ENCODE results near the gene TFB2M.
A peak's percentile ranks its signal among the peaks of the same experiment; 100 is the strongest.

TFB2M gene

GRCh38 chr1:246549665-246550064 is 16.4 kb downstream of the TFB2M start:
- no peak overlapping the region for H3K4me3 Mint-ChIP-seq
- no peaks in the 10 kb centered on the region for H3K4me1 Mint-ChIP-seq (ENCODE audit: low read depth)
- no peak overlapping the region for H3K27ac Mint-ChIP-seq
- no peaks in the 10 kb centered on the region for H3K9me3 Mint-ChIP-seq
- H3K36me3 Mint-ChIP-seq (ENCODE audit: low read depth): peaks cover 45% of the 10 kb centered on the region
- H3K27me3 Mint-ChIP-seq: no peaks in the 10 kb centered on the region

DNA sequence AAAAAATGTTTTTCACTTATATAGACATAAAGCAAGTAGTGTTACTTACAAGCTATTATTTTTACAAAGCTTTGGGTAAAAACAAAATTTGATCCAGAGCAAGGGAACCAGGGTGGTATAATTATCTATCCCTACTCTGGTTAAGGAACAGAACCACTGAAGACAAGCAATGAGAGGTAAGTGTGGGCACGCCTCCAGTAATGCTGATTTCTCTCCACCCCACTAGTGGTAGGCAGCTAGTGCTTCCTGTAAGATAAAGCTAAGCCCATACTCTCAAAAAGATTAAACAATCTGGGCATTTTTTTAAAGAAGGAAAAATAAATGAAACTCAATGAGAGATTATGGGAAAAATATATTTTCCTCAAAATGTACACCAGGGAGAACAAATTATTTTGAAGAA is 22.1 kb downstream of the TFB2M start:
- Mint-ChIP-seq H3K9me3 (no peaks in the 10 kb centered on the region), H3K27me3 (no peaks in the 10 kb centered on the region), H3K4me3 (no peak overlapping the region), H3K4me1 (ENCODE audit: low read depth) (no peaks in the 10 kb centered on the region), H3K36me3 (ENCODE audit: low read depth) (peaks cover 39% of the 10 kb centered on the region), H3K27ac (no peak overlapping the region)

DNA sequence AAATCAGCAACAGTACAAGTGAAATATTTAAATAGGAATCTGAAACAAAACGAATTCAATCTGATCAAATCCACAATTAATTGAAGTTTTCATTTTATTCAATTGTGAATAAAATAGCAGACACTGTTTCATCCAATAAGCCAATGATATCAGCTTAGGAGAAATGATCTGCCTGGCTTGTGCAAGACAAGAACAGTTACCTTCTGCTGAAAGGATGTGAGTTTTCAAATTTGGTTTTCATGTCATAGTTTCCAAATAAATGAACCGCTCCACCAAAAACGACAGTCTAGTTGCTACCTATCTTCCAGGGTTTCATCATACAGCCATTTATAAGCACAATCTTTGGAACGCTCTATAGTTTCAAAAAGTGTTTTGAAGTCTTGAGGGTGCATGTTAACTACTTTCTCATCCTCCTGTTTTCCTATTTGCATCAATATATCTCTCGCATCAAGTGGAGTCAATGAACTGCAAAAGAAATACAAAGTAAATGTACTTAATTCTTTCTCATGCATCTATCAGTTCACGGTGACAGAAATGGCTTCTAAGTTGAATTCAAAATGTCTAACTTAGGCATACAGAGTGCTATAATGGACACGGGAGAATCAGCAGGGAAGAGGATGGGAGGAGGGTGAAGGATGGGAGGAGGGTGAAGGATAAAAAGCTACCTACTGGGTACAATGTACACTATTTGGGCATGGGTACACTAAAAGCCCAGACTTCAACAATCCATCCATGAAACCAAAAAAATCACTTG is 25.1 kb downstream of the TFB2M start:
- Mint-ChIP-seq H3K4me1 (ENCODE audit: low read depth) (no peaks in the 10 kb centered on the region), H3K27me3 (no peaks in the 10 kb centered on the region), H3K9me3 (no peaks in the 10 kb centered on the region), H3K36me3 (ENCODE audit: low read depth) (peaks cover 33% of the 10 kb centered on the region), H3K27ac (no peak overlapping the region), H3K4me3 (no peak overlapping the region)

DNA sequence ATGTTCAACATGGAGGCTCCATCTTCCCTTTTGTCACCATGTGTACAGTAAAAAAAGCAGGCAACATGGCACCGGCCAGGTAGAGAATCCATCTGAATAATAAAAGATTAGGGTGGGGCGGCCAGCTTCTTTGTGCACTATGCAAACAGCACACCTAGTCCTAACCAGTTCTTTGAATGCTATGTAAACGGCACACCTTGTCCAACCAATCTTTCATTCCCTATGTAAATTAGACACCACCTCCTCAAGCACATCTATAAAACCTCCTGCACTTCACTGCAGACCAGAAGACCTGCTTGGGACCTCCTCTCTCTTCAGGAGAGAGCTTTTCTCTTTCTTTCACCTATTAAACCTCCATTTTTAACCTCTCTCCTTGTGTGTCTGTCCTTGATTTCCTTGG is 28.2 kb downstream of the TFB2M start:
- Mint-ChIP-seq H3K36me3 (ENCODE audit: low read depth) (peaks cover 20% of the 10 kb centered on the region), H3K9me3 (no peaks in the 10 kb centered on the region), H3K27me3 (no peaks in the 10 kb centered on the region), H3K27ac (no peak overlapping the region), H3K4me3 (no peak overlapping the region), H3K4me1 (ENCODE audit: low read depth) (no peaks in the 10 kb centered on the region)

- H3K36me3 Mint-ChIP-seq (ENCODE audit: low read depth): peaks cover 20% of the 10 kb centered on the region
- H3K9me3 Mint-ChIP-seq: no peaks in the 10 kb centered on the region
- no peak overlapping the region for H3K27ac Mint-ChIP-seq
- H3K4me3 Mint-ChIP-seq: no peak overlapping the region
- no peaks in the 10 kb centered on the region for H3K4me1 Mint-ChIP-seq (ENCODE audit: low read depth)
- no peaks in the 10 kb centered on the region for H3K27me3 Mint-ChIP-seq
These were observed 28.6 kb downstream of the TFB2M start for GRCh38 chr1:246537441-246537840.

DNA sequence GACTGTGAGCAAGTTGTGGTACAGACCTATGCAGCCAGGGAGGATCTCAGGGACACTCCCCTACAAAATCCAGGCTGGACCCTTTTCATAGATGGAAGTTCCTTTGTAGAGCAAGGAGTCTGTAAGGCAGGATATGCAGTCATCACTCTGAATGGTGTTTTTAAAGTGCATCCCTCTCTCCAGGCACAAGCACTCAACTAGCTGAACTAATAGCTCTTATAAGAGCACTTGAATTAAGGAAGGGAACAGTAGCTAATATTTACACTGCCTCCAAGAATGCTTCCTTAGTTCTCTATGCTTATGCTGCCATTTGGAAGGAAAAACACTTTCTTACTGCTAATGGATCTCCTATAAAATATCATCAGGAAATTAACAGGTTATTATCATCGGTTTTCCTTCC is 31.9 kb downstream of the TFB2M start:
- Mint-ChIP-seq H3K27ac (no peak overlapping the region), H3K4me1 (ENCODE audit: low read depth) (no peaks in the 10 kb centered on the region), H3K27me3 (peaks cover 3% of the 10 kb centered on the region), H3K36me3 (ENCODE audit: low read depth) (peaks cover 7% of the 10 kb centered on the region), H3K9me3 (peaks cover 9% of the 10 kb centered on the region), H3K4me3 (no peak overlapping the region)

DNA sequence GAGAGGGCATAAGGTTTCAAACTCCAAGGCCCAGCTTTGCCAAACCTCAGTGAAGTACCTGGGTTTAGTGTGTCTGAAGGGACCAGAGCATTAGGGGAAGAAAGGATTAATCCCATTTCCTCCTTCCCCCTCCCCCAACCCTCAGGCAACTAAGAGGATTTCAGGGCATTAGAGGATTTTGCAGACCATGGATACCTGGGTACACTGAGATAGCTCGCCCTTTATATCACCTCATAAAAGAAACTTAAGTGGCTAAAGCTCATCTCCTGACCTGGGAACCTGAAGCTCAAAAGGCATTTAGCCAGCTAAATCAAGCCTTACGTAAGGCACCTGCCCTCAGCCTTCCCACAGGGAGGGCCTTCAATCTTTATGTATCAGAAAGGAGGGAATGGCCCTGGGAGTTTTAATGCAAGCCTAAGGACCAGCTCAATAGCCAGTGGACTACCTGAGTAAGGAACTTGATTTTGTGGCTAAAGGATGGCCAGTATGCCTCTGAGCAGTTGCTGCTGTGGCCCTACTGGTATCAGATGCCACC is 32.6 kb downstream of the TFB2M start:
- Mint-ChIP-seq H3K36me3 (ENCODE audit: low read depth) (peaks cover under 1% of the 10 kb centered on the region), H3K9me3 (peaks cover 9% of the 10 kb centered on the region), H3K4me1 (ENCODE audit: low read depth) (no peaks in the 10 kb centered on the region), H3K27ac (no peak overlapping the region), H3K27me3 (peaks cover 3% of the 10 kb centered on the region), H3K4me3 (no peak overlapping the region)

DNA sequence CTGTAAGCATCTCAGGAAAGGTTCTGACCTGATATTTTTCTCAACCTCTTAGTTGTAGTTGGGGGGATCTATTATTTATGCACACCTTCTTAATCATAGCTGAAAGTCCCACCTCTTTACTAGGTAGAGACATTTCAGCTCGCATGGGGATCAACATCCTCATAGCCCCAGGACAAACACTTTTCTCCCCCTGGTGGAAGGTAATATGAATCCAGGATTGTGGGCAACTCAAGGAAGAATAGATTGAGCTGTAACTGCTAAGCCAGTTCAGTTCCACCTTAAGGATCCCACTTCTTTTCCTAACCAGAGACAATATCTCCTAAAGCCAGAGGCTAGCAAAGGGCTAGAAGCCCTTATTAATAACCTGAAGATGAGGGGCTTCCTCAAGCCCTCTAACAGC is 33.5 kb downstream of the TFB2M start:
- no peak overlapping the region for H3K4me3 Mint-ChIP-seq
- no peak overlapping the region for H3K27ac Mint-ChIP-seq
- peaks cover 9% of the 10 kb centered on the region for H3K9me3 Mint-ChIP-seq
- H3K36me3 Mint-ChIP-seq (ENCODE audit: low read depth): no peaks in the 10 kb centered on the region
- peaks cover 3% of the 10 kb centered on the region for H3K27me3 Mint-ChIP-seq
- peaks cover under 1% of the 10 kb centered on the region for H3K4me1 Mint-ChIP-seq (ENCODE audit: low read depth)

DNA sequence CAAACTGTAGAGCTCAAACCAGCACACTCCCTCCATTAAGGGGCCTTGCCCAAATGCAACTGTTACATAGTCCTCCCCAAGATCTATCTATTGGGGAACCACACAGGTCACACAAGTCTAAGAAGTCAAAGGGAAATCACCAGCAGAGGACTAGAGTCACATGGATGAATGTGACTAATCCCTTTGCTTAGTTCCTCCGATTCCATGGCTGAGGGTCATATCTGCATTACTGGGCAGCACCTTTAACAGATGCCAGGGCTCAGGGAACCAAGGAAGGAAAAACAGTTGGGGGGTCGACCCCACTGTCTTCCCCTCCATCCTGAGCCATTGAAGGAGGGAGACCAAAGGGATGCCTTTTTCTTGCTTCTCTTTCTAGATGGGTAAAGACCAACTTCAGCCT is 35.6 kb downstream of the TFB2M start:
- Mint-ChIP-seq H3K9me3 (peaks cover 9% of the 10 kb centered on the region), H3K27ac (no peak overlapping the region), H3K36me3 (ENCODE audit: low read depth) (no peaks in the 10 kb centered on the region), H3K4me1 (ENCODE audit: low read depth) (peaks cover 6% of the 10 kb centered on the region), H3K27me3 (peaks cover 3% of the 10 kb centered on the region), H3K4me3 (no peak overlapping the region)

- H3K36me3 Mint-ChIP-seq (ENCODE audit: low read depth): no peaks in the 10 kb centered on the region
These were observed 36.9 kb downstream of the TFB2M start for GRCh38 chr1:246528933-246529731.

GRCh38 chr1:246527402-246528088 is 38.5 kb downstream of the TFB2M start:
- Mint-ChIP-seq H3K4me3 (no peak overlapping the region), H3K27ac (peak overlapping the region; percentile 41), H3K36me3 (ENCODE audit: low read depth) (no peaks in the 10 kb centered on the region), H3K4me1 (ENCODE audit: low read depth) (peaks cover 6% of the 10 kb centered on the region), H3K27me3 (peaks cover 3% of the 10 kb centered on the region), H3K9me3 (peaks cover 9% of the 10 kb centered on the region)

More at GRCh38 chr1:246528933-246529731, 36.9 kb downstream of the TFB2M start:
- H3K9me3 Mint-ChIP-seq: peaks cover 9% of the 10 kb centered on the region
- H3K27ac Mint-ChIP-seq: no peak overlapping the region
- peaks cover 6% of the 10 kb centered on the region for H3K4me1 Mint-ChIP-seq (ENCODE audit: low read depth)
- H3K27me3 Mint-ChIP-seq: peaks cover 3% of the 10 kb centered on the region
- no peak overlapping the region for H3K4me3 Mint-ChIP-seq

DNA sequence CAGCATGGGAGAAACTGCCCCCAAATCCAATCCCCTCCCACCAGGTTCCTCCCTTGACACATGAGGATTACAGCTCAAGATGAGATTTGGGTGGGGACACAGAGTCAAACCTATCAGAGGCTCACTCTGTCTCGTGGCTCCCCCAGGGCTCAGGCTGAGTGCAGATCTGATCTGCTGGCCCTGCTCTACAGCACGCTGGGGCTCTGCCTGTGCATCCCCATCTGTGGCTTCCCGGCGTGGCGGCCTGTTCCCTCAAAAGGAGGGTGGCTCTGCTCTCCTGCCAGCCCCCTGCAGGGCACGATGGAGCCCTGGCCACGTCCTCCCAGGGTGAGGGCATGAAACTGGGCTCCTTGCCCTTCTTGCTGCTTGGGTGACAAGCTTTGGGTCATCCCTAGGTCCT is 39.1 kb downstream of the TFB2M start:
- no peaks in the 10 kb centered on the region for H3K36me3 Mint-ChIP-seq (ENCODE audit: low read depth)
- H3K27me3 Mint-ChIP-seq: peaks cover 3% of the 10 kb centered on the region
- H3K27ac Mint-ChIP-seq: peak overlapping the region; percentile 41
- no peak overlapping the region for H3K4me3 Mint-ChIP-seq
- peaks cover 9% of the 10 kb centered on the region for H3K9me3 Mint-ChIP-seq
- peaks cover 6% of the 10 kb centered on the region for H3K4me1 Mint-ChIP-seq (ENCODE audit: low read depth)

- Mint-ChIP-seq H3K4me3 (no peak overlapping the region), H3K27me3 (peaks cover 2% of the 10 kb centered on the region), H3K4me1 (ENCODE audit: low read depth) (peaks cover 6% of the 10 kb centered on the region), H3K27ac (no peak overlapping the region), H3K9me3 (peaks cover 6% of the 10 kb centered on the region), H3K36me3 (ENCODE audit: low read depth) (no peaks in the 10 kb centered on the region)
These were observed 39.7 kb downstream of the TFB2M start for GRCh38 chr1:246526380-246526779.

GRCh38 chr1:246519514-246519913 is 46.5 kb downstream of the TFB2M start:
- Mint-ChIP-seq H3K27me3 (no peaks in the 10 kb centered on the region), H3K9me3 (peaks cover 5% of the 10 kb centered on the region), H3K36me3 (ENCODE audit: low read depth) (peaks cover 6% of the 10 kb centered on the region), H3K4me3 (no peak overlapping the region), H3K4me1 (ENCODE audit: low read depth) (peaks cover under 1% of the 10 kb centered on the region), H3K27ac (no peak overlapping the region)

All from stimulated activated naive CD8-positive, alpha-beta T cell treated with anti-CD3 and anti-CD28 coated beads, Interleukin-15, Interleukin-2, amounts not matched to agents 100 ng/mL and 50 ng/mL, for 24 hours (primary cell).